Prostate gland (tissue), 2 donors: Measurements from ENCODE around the gene ZNF445.

Source experiments
- CTCF ChIP-seq, 4 experiments: fragments of 200-600 bp in 2 of 4; fragments of 450-650 bp in 2 of 4; sonication (generic) in 2 of 4; IDR thresholded peaks; 1 replicate in 3 of 4; 2 replicates in 1 of 4; pipeline ENCODE4 v1.5.1; 2016 to 2019; ENCODE audit warnings: antibody characterized with exemption in 4 of 4, mild to moderate bottlenecking in 2 of 4, moderate library complexity in 2 of 4
- POLR2A ChIP-seq: fragments of 450-650 bp; IDR thresholded peaks from one replicate; pipeline ENCODE4 v1.6.1; 2016; ENCODE audit warnings: antibody characterized with exemption, mild to moderate bottlenecking

GRCh38 chr3:44446929-44447328 is 30.5 kb downstream of the ZNF445 start:
- TF ChIP-seq POLR2A (no peak), CTCF (IDR thresholded peaks at IDR 0.05) (no peak)
